Stimulated activated CD8-positive, alpha-beta memory T cell treated with anti-CD3 and anti-CD28 coated beads, Interleukin-15, amount 100 ng/mL, for 4 hours (primary cell): ENCODE data around the gene ISL2.

Source experiments
- DNase-seq, 2 donors: peaks; one replicate each; pipeline ENCODE4 v3.0.0-alpha.2; 2020; ENCODE audit warnings: low read depth in 2 of 2

ISL2 gene

DNA sequence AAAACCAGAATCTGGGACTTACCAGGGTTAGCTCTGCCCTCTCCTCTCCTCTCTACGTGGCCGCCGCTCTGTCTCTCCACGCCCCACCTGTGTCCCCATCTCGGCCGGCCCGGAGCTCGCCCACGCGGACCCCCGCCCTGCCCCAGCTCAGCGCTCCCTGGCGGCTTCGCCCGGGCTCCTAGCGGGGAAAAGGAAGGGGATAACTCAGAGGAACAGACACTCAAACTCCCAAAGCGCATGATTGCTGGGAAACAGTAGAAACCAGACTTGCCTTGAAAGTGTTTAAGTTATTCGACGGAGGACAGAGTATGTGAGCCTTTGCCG is 5.4 kb downstream of the ISL2 start:
- no peak for DNase-seq

DNA sequence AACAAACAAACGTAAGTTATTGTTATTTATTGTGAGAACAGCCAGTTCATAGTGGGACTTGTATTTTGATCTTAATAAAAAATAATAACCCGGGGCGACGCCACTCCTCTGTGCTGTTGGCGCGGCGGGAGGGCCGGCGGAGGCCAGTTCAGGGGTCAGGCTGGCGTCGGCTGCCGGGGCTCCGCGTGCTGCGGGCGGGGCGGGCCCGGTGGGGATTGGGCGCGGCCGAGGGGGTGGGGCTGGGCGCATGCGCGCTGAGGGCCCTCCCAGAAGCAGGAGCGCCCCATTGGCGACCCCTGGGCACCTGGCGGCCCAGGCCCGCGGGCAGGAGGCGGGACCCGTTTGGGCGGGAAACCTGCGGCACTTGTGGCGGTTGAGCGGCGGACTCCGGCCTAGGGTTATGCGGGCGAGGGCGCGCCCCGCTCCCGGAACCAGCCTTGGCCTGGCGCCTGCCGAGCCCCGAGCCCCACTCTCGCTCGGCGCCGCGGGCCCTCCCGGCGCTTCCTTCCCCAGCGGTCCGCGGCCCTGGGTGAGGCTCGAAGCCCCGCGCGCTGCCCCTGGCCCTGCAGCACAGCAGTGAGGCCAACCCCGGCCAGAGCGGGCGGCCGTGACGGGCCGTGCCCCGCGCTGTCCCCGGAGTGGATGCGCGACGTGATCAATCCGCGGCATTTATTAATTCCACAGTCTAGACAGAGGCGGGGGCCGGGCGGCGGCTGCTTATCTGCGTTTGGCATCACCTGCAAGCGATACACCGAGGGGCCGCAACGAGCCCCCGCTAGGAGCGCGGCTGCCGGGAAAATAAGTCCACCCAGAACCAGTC is 6.0 kb downstream of the ISL2 start:
- no peak for DNase-seq

DNA sequence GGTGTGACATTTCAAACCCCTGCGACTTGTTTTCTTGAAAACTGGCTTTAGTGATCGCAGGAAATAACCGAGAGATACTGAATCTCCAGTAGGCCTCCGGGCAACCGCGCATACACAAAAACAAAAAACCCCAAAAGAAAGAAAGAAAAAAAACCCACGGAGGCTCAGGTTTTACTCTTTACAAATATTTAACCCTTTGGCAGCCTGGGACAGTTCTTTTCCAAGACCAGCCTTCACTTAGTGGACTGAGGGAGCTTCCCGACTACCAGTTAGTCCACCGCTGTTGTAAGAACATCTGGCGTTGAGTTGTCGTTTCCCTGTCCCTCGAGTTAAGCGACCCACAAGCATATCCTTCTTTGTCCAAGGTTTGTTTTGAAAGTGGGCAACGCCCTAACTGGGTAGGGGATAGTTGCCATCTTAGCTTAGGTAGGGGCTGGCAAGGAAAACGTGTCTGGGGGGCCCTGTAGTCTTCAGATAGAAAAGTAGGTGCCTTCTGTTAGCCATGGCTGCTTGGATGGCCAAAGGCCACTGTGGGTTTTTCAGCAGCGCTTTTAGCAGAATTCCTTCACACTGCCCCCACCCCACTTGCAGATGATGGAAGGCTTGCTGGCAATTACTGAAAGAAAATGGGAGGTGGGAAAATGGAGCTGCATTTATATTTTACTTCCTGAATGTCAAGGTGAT is 6.9 kb downstream of the ISL2 start:
- no peak for DNase-seq

DNA sequence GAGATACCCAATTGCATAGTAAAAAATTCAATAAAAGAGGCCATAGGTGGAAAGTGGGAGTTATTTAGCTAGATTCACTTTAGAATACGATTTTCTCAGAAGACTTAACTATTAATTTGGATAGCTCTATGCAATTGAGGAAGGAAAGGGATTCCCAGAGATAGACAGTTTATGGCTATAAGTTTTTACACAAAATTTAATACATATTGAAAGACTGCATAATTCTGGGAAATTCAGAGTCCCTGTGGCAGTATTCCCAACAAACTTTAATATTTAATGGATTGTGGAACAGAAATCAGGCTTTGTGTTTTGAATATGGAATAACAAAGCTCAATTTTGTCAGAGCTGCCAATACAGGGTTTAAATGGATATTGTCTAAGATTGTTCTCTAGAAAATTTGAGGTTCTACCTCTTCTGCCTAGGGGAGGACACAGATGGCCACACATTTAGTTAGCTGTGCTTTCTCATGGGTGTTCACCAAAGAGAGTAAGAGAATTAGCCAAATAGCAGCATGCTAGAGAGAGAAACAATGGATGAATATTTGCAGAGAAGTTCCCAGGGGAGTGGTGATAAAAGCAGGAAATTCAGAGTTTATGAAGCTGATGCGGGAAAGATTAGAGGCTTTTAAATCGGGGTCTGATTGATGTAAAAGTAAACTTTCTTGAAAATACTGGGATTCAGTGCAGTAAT is 8.5 kb downstream of the ISL2 start:
- DNase-seq, result no peak

DNA sequence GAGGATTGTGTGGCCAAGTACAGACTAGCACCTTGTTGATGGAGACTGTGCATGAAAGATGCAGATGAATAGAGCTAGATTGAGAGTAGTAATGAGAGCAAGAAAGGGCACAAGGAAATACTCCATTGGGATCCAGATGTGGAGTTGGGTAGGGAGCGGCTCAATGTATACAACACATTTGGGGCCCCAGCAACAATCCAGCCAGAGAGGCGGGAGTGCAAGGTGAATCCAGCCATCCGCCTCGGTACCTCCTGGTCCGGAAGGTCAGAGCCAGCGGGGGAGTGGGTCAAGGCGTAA is 9.0 kb downstream of the ISL2 start:
- DNase-seq, result no peak

DNA sequence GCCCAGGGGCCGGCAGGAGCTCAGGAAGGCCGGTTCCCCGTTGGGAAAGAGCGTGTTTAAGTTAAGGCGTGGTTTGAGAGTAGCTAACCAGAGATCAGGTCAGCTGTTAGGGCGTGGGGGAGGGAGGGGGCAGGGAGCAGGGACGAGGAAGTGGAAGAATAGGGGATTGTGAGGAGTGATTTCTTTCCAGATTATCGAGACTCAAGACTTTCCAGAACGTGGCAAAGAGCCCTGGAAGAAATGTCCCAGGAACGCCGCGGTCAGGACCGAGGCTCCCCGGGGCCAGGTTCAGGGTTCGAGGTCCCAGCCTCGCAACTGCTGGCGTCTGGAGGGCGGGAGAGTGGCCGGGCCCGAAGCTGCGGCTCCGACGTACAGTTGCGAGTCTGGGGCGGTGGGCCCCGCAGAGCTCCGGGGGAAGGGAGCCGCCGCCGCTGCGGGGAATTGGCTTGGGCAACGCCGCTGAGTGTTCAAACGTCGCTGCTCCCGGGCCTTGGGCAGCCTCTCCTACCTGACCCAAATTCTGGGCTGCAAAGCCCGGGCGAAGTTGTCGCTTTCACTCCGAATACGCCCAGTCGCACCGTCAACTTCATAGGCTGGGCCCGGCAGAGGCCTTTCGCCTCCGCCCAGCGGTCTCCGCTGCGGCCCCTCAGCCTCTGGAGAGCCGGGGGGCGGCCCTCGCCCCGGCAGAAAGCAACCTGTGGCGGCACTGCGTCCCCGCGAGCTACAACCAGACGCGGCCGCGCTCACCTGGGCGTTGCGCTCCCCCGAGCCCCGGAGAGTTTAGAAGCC is 9.5 kb downstream of the ISL2 start:
- DNase-seq, result no peak

DNA sequence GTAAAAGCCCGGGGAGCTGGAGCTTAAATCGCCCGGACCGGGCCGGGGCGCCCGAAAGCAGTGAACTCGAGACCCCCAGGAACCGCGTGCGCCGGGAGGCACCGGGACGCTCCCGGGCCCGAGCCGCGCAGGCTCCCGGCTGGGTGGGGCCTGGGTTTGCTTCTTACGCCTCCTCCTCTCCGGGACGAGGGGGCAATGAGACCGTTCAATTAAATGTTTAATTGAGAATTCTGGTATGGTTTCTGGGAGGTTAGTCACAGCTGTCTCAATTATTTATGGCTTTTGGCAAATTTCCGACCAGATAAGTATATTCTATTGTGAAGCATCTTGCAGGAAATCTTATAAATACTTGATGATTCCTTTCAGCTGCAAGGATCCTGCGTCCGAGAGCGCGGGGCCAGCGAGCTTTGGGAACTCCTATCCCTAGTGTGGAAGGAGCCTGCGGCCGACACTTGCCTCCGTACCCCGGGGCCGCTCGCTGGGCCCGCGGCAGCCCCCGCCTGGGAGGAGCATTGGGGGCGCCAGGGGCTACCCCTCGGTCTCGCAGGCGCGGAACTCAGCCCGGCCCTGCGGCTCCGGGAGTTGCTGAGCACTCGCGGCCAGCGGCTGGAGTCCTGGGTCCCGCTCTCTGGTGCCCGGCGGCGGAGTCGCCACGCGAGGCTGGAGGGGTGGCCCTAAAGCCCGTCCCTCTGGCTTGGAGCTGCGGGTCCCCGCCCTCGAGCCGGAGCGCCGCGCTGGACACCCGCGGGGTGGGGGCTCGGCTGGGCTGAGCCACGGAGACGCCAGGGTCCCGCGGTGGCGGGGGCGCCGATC is 10.3 kb downstream of the ISL2 start:
- no peak for DNase-seq

DNA sequence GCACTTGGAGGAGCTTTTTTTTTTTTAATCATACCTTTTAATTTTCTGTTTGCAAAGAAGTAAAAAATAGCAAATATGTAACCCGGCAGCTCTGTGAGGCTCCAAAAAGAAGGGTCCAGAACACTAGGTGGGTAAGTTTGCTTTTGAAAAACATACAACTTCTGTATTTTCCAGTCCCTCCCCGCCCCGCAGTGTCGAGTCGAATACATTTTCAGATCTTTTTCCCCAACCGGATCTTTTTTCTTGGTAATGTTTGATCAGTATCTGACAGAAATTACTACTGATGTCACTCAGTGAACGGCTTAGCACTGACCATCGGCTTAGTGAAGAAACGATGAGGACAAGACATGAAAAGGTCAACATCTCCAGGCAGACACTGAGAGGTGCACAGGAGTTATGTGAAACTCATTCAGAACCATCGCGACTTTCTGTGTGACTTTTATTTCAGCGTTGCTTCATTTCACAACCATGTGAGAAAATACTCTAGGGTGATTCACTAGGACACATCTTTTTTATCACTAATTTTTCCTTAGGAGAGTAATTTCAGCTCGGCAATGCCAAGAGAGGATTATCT is 11.0 kb downstream of the ISL2 start:
- DNase-seq, result no peak

DNA sequence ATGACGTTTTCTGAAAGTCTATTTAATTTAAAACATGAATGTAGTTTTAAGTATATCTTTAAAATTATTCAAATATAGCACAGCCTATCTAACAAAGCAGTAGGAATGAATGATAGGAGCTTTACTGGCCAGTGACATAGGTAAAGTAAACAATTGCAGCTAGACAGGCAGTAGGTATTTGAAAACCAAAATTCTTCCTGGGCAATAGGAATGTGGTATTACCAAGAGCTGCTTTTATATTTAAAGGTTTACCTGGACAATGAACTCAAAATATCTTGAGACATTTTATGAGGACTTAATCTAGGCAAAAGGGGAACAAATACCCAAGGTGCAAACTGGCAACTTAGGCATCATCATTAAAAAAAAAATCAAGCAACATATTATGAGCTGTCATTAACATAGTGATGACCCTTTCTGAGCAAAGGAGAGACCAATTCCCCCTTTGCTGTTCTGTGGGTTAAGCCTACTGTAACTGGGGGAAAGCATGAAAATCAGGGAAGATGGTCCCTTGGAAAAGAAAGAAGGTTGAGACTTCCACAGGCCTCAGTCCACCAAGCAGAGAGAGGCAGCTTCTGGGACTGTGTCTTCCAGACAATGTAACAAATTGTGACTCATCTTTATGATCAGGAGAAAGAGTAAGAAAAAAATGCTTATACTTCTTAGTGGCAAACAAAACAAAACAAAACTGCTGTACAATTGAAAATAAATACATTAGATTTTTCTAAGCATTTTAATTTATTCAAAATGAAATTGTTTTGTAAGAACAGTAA is 12.9 kb downstream of the ISL2 start:
- DNase-seq, result no peak

DNA sequence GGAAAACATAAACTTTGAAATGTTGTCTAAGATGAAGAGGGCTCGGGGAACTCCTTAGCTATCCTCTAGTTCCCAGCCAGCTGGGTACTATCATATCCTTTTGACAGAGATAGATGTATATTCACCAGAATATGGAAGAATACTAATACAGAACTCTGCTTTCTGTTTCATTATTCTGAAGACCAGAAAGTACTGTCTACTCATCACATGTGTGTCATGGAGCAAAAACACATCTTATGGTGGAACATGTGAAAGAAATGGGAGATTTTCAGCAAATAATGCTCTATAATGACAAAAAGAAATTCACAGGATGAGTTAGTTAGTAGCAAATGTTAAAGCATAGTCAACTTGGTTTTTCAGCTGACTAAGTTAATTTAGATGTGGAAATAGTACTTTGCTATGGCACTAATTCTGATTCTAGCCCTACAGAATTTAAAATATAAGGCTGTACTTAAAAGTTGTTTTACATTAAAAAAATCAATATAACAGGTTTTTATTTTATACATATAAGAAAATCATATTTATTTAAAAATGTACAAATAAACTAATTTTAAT is 16.5 kb downstream of the ISL2 start:
- no peak for DNase-seq

DNA sequence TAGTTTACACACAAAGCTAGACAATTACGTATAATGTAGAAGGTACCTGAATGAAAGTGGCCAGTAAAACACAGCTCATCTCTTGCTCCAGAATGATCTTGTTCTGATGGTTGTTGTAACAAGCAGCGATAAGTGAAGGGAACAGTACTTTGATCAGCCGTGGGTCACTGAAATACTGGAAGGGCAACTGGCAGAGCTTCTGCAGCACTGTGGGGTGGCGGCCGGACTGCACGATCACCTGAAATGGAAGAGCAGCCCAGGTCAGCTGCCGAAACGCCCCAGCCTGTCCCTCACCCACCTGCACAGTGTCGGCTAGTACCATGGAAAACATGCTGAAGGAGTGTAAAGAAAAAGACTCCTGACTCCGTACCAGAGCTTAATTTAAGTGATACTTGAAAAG is 17.3 kb downstream of the ISL2 start:
- DNase-seq, result no peak

DNA sequence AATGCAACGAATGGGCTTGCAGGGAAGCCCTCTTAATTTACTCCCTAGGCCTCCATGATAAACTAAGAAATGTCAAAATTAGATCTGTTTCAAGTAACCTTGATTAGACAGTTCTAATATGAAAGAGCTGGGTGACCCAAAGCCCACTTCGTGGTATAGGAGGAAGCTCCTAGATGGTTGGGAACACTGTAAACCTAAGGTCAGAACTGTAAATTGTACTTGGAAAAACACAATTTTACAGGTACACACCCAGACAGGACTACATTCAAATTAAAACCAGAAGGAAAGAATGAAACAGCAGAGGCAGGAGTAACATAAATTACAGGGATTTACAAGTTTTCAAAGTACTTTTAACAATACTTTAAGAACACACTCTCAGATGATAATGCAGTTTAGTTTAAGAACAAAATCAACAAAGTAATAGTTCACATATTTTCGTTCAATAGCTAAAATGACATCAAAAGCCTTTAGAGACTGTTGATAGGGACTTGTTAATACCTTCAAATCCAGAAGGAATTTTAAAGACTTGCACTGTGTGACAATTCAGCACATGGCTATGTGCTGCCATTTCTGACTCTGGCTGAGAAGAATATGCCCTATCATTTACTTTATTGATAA is 18.4 kb downstream of the ISL2 start:
- no peak for DNase-seq

DNA sequence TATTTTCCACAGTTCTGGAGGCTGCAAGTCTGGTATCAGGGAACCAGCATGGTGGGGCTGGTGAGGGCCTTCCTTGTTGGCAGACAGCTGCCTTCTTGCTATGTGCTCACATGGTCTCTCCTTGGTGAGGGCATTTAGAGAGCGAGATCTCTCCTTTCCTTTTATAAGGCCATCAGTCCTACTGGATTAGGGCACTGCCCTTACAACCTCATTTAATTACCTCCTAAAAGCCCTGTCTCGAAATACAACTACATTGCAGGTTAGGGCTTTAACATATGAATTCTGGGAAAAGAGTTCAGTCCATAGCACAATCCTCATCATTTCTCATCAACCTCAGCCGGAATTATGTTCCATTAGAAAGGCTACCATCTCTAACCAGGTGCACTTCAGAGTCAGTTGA is 21.9 kb downstream of the ISL2 start:
- no peak for DNase-seq

DNA sequence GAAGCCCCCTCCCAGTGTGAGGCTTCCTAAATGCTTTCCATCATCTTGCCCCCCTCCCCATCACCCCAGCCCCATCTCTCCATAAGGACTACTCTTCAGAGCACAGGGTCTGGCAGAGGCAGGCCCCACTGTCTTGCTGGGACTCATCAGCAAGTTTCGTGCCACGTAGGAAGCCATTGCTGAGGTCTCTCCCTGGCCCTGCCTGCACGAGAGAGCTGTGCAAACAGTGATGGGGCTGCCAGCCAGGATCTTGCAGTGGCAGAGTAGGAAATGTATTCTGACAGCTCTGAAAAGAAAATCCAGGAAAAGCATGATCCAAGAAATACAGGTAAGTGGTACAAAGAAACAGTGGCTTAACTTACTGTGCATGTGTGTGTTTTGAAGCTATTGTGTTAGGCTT is 22.6 kb downstream of the ISL2 start:
- DNase-seq, result no peak

DNA sequence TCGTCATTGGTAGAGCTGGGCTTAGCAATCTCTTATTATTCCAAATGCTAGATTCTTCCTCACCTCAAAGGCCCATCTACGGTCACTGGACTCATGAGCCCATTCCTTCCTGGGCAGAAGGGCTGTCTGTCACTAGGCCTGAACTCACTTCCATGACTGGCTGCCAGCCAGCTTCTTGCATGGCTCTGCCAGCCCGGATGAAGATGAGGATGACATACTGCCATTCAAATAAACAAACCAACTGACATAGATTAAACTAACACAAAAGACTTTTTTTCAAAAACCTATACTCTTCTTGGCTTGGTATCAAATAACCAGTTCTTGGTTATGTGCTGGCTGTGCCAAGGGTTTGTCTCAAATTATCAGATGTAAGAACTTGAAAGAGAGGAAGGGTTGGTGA is 23.8 kb downstream of the ISL2 start:
- DNase-seq, result no peak

DNA sequence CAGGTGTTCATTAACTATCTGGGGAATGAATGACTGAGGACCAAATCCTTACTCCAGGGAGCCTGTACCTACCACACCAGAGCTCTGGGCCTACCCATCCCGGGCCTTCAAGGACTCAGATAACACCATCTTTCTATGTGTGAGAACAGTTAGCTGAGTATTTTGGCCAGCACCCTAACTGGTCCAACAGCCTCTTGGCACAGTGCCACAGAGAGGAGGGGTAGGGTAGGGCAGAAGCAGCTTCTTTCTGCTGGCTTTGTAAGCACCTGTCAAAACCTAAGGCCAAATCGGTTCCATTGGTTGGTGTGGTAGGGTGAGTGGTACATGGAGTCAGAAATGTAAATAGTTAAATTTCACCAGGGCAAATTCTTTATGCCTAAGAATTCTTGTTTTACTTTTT is 26.7 kb downstream of the ISL2 start:
- DNase-seq, result no peak

DNA sequence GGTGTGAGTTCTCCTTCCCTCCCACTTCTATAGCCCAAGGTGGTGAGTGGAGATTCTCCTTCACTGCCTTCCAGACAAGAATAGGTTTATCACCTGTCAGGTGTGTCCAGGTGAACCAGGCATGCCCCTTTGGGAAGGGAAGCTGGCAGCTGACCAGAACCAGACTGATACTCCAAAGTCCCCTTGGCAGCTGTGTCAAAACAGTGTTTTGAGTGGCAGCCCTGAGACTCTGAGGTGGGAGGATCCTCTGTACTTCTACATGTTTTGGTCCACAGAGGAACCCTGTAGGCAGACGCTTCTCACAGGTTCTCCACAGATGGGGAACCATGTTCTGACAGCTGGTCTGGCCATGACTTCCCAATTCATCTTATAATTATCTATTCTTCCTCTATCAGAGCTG is 30.1 kb downstream of the ISL2 start:
- no peak for DNase-seq

DNA sequence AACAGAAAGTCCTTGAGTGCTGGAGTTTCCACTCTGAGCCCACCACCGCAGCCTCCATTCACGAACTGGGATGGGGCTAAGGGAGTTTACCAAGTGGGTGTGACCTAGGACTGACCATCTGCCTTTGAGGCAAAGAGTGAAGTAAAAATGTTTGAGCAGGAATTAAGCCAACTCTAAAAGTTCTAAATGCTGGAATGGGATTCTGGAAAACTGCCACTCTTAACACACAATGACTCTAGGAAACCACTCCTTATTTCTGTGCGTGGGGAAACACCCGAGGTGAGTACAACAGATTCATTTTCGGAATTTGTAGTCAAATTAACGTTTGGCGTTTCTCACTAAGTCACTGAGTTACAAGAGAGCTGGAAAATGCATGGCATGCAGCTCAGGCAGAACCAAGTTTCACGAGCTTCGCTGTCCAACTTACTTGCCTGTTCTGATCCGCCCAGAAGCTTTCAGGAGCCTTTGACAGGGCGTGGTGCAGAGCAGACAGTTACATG is 31.6 kb downstream of the ISL2 start:
- no peak for DNase-seq

DNA sequence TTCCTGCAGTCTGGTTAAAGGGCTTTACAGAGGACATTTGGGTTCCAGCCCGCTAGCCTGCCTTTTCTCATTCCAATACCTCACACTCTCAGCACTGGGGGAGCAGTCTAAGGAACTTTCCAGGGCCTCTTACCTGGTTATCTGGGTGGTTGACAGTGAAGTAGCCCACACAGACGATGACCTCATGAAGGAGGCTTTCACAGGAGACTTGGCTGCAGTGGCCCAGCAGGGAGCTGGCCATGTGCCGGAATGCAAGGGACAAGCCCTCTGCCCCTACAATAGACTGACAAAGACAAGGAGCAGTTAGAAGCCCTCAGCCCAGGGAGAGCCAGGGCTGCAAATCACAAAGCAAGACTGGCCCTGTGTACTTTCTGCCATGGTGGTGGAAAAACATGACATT is 39.5 kb downstream of the ISL2 start:
- DNase-seq, result no peak

DNA sequence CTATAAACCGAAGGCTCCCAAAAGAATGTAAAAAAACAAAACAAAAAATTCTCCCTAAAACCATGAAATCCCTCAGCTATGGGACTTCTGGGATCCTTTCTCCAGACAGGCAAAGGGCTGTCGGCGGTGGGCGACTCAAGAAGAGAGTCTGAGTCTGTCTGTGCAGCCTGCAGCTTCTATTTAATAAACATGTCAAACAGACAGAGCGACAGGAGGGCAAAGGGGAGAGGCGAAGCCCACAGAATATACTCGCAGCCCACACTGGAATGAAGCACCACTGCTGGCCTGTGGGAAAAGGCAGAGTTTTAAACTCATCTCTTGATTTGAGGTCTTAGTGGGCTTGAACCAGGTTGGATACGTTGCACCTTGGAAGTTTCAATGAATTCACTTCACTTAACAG is 40.2 kb downstream of the ISL2 start:
- DNase-seq, result no peak
